Ishikawa (cell line): Measurements from ENCODE around the gene PADI2.

ENCODE experiments used
- CEBPB ChIP-seq: IDR thresholded peaks from 2 replicates; pipeline ENCODE4 v1.6.1; 2012
- CREB1 ChIP-seq: IDR thresholded peaks from 2 replicates; pipeline ENCODE4 v1.6.1; 2012; ENCODE audit warnings: low read depth
- EGR1 ChIP-seq: IDR thresholded peaks from 2 replicates; pipeline ENCODE4 v1.6.1; 2012
- EP300 ChIP-seq: IDR thresholded peaks from 2 replicates; pipeline ENCODE4 v1.6.1; 2012; ENCODE audit warnings: borderline replicate concordance
- FOXM1 ChIP-seq: IDR thresholded peaks from 2 replicates; pipeline ENCODE4 v1.6.1; 2012; ENCODE audit warnings: low read depth, borderline replicate concordance
- MAX ChIP-seq: IDR thresholded peaks from 2 replicates; pipeline ENCODE4 v1.6.1; 2012
- NFIC ChIP-seq: IDR thresholded peaks from 2 replicates; pipeline ENCODE4 v1.6.1; 2012
- RAD21 ChIP-seq: IDR thresholded peaks from 2 replicates; pipeline ENCODE4 v1.6.1; 2012; ENCODE audit warnings: low read depth
- REST ChIP-seq: IDR thresholded peaks from 2 replicates; pipeline ENCODE4 v1.6.1; 2012; ENCODE audit warnings: low read depth, mild to moderate bottlenecking
- TAF1 ChIP-seq: IDR thresholded peaks from 2 replicates; pipeline ENCODE4 v1.6.1; 2012; ENCODE audit warnings: low read depth, mild to moderate bottlenecking
- TCF12 ChIP-seq: IDR thresholded peaks from 2 replicates; pipeline ENCODE4 v1.6.1; 2012; ENCODE audit warnings: low read depth
- TEAD4 ChIP-seq: IDR thresholded peaks from 2 replicates; pipeline ENCODE4 v1.6.1; 2012
- USF1 ChIP-seq: IDR thresholded peaks from 2 replicates; pipeline ENCODE4 v1.6.1; 2012
- YY1 ChIP-seq: IDR thresholded peaks from 2 replicates; pipeline ENCODE4 v1.6.1; 2012; ENCODE audit warnings: low read depth
- ZBTB7A ChIP-seq: IDR thresholded peaks from 2 replicates; pipeline ENCODE4 v1.6.1; 2012; ENCODE audit warnings: low read depth

PADI2 gene

GRCh38 chr1:17119076-17119772 is at the start of gene PADI2:
Gene PADI2, minus strand, starts transcription at chr1:17119451. Its CDS starts 80 bp downstream, at chr1:17119371.
- TF ChIP-seq EP300 (no peak), ZBTB7A (no peak), CEBPB (no peak), MAX (peak; percentile 53; the same call in 1 of the 2 replicates), TAF1 (peak; percentile 32; the same call in 1 of the 2 replicates)

- 0 out of 2 replicates have a peak, but pooled peaks have one; percentile 1 for TF ChIP-seq CREB1
- no peak; the same call in 1 of the 2 replicates for TF ChIP-seq USF1
- peak; percentile 88 for TF ChIP-seq NFIC
- peak; percentile 88 for TF ChIP-seq TCF12
- TF ChIP-seq EGR1: no peak
- no peak for TF ChIP-seq CEBPB
- peak; percentile 67; the same call in 1 of the 2 replicates for TF ChIP-seq FOXM1
- peak; percentile 51 for TF ChIP-seq TEAD4
- no peak; the same call in 1 of the 2 replicates for TF ChIP-seq RAD21
- no peak for TF ChIP-seq TAF1
- peak; percentile 43; the same call in 1 of the 2 replicates for TF ChIP-seq YY1
- TF ChIP-seq REST: no peak
- peak; percentile 68; the same call in 1 of the 2 replicates for TF ChIP-seq EP300
- peak; percentile 37; the same call in 1 of the 2 replicates for TF ChIP-seq MAX
- peak; percentile 81; the same call in 1 of the 2 replicates for TF ChIP-seq ZBTB7A
Measured at GRCh38 chr1:17168091-17168876, 49.0 kb upstream of the PADI2 start.

GRCh38 chr1:17167786-17168090 is 48.5 kb upstream of the PADI2 start:
- no peak for TF ChIP-seq EGR1
- TF ChIP-seq NFIC: no peak
- no peak for TF ChIP-seq TEAD4
- no peak for TF ChIP-seq CREB1
- TF ChIP-seq RAD21: no peak
- TF ChIP-seq REST: no peak
- TF ChIP-seq YY1: no peak
- TF ChIP-seq CEBPB: no peak
- no peak for TF ChIP-seq USF1
- no peak for TF ChIP-seq TCF12
- no peak for TF ChIP-seq TAF1
- no peak for TF ChIP-seq EP300
- no peak for TF ChIP-seq FOXM1
- no peak for TF ChIP-seq ZBTB7A
- TF ChIP-seq MAX: no peak

DNA sequence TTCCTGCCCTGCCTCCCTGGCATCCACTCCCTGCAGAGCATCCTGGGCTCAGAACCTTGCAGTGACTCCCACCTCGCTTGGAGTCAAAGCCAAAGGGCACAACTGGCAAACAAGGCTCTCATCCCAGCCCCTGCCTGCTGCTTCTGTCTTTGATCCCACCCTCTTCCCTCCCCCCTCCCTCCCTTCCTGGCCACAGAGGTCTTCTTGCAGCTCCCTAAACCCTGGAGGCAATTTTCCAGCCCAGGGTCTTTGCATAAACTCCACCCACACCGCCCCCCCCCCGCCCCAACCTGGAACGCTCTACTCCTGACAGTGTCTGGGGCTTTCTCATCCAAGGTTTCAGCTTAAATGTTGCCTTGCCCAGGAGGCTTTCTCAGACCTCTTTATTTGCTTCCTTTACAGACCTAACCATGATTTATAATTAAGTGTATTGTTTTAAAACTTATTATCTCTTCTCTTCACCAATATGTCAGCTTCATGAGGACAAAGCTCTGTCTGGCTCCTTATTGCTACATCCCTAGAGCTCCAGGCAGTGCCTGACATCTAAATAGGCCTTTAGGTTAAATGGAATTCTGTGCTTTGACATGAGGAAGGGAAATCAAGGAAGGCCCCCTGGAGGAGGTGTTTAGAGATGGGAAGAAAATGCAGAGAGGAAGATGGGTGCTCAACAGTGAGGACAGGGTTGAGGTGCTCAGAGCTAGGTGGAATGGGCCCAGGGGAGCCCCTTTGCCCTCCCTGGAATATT is 48.0 kb upstream of the PADI2 start:
- TF ChIP-seq REST (no peak), USF1 (no peak), FOXM1 (no peak)
